H1 (cell line): Measurements from ENCODE around the gene FBXO2. TPM values are rescaled to one million over a fixed set of nuclear protein-coding genes. Genes with fewer than 3 reads are reported as not detected.

ENCODE experiments used
- BRCA1 ChIP-seq: IDR thresholded peaks from 2 replicates; pipeline ENCODE4 v1.6.1; 2012; ENCODE audit warnings: low read depth, low read length, improper control_type of control experiment
- CHD2 ChIP-seq: IDR thresholded peaks from 2 replicates; pipeline ENCODE4 v1.6.1; 2012; ENCODE audit warnings: low read length, improper control_type of control experiment
- CHD7 ChIP-seq: fragments of 300-600 bp; sonication (generic); IDR thresholded peaks from 2 replicates; pipeline ENCODE4 v1.7.1; 2012; ENCODE audit warnings: low read length, moderate library complexity, mild to moderate bottlenecking, inconsistent platforms; ENCODE audit not compliant: insufficient replicate concordance
- GABPA ChIP-seq: IDR thresholded peaks from 2 replicates; pipeline ENCODE4 v1.6.1; 2011; ENCODE audit warnings: mild to moderate bottlenecking, low read length, moderate library complexity, borderline replicate concordance; ENCODE audit not compliant: insufficient read depth
- GTF2F1 ChIP-seq: IDR thresholded peaks from 2 replicates; pipeline ENCODE4 v1.6.1; 2012; ENCODE audit warnings: low read depth, low read length, improper control_type of control experiment, borderline replicate concordance
- HDAC6 ChIP-seq: IDR thresholded peaks from one replicate; pipeline ENCODE4 v1.7.1; 2012; ENCODE audit warnings: low read depth, mild to moderate bottlenecking, inconsistent platforms, low read length, moderate library complexity
- JUND ChIP-seq: IDR thresholded peaks from 2 replicates; pipeline ENCODE4 v1.6.1; 2011; ENCODE audit warnings: mild to moderate bottlenecking, improper control_type of control experiment, low read length
- NRF1 ChIP-seq: IDR thresholded peaks from 2 replicates; pipeline ENCODE4 v1.6.1; 2011; ENCODE audit warnings: mild to moderate bottlenecking, low read depth, low read length, improper control_type of control experiment
- PHF8 ChIP-seq: fragments of 200-600 bp; sonication (generic); conservative IDR thresholded peaks from 2 replicates; pipeline ENCODE4 v1.7.1; 2012; ENCODE audit warnings: low read depth, mild to moderate bottlenecking, inconsistent platforms, low read length, moderate library complexity
- SIX5 ChIP-seq: IDR thresholded peaks from 2 replicates; pipeline ENCODE4 v1.6.1; 2011; ENCODE audit warnings: mild to moderate bottlenecking, low read depth, low read length
- TBP ChIP-seq: IDR thresholded peaks from 2 replicates; pipeline ENCODE4 v1.6.1; 2011; ENCODE audit warnings: low read depth, low read length, improper control_type of control experiment
- polyA plus RNA-seq, 7 experiments: library from polyadenylated mRNA; depleted of rRNA in 3 of 7; stranded (reverse) in 5 of 7; unstranded in 2 of 7; fragments of >200 nt in 5 of 7; fragments of 200-250 nt in 2 of 7; gene quantifications; 1 replicate in 5 of 7; 2 replicates in 1 of 7; 4 replicates in 1 of 7; pipeline versions ENCODE4 v1.2.1 to v1.2.3, GENCODE V29; 2011 to 2013; ENCODE audit warnings: missing spikeins in 2 of 7, mixed read lengths in 2 of 7
- total RNA-seq: library from RNA; stranded (reverse); fragmentation: NEBNext Ultra II Directional; extraction: Animal tissue kit (Norgen Biotek cat#: 25700); gene quantifications from 2 replicates; pipeline ENCODE4 v1.2.1, GENCODE V29; 2021

FBXO2 gene
- total and polyA plus RNA-seq, 2 of the 8 experiments (the other 6 are each of a cell fraction or from before 2014, with no cell fraction given), result 51.3 to 57.9 TPM

GRCh38 chr1:11626551-11626950 is 27.7 kb downstream of the FBXO2 start (continued):
- TF ChIP-seq CHD7 (no peak), TBP (no peak), CHD2 (no peak), GTF2F1 (no peak), BRCA1 (no peak), HDAC6 (no peak), JUND (no peak), NRF1 (no peak), GABPA (no peak), PHF8 (no peak), SIX5 (no peak)
